ENCODE results near the gene HAUS1.

Gene HAUS1, protein sequence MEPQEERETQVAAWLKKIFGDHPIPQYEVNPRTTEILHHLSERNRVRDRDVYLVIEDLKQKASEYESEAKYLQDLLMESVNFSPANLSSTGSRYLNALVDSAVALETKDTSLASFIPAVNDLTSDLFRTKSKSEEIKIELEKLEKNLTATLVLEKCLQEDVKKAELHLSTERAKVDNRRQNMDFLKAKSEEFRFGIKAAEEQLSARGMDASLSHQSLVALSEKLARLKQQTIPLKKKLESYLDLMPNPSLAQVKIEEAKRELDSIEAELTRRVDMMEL

DNA sequence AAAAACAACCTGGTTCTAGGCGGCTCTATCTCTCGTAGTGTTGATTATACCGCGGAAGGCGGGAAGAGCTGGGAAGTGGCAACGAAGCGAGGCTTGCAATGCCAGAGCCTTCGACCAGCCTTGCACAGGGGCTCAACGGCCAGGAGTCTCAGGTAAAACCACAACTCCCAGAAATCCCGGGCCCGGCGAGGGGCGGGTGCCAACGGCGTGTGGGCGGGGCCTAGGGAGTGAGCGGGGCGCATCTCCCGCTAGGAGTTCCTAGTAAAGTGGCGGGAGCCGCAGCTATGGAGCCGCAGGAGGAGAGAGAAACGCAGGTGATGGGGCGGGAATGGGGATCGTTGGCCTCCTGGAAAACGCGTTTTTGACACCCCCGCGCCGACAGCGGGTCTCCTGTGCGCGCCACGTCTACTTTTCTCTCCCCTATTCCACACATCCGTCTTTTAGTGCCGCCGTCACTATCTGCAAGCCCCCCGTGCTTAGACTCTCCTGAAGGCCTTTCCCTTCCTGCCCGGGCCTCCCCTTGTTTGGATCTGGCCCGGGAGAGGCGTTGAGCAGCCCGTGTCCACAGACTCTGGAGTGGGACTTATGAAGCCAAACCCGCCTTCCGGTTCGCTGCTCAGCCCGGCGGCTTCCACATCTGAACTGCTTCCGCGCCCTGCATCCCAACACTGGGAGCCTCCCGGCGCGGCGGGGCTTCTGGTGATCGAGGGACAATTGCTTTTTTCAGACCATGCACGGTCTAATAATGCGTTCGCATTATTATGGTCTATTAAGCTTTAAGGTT lies at the start of gene HAUS1:
HAUS1 (plus strand) TSS at position 258 of the 784 bp plus-strand sequence; CDS start at position 285, 27 bp downstream.
- DNase-seq (ENCODE audit: low read depth): peak; percentile 83

DNA sequence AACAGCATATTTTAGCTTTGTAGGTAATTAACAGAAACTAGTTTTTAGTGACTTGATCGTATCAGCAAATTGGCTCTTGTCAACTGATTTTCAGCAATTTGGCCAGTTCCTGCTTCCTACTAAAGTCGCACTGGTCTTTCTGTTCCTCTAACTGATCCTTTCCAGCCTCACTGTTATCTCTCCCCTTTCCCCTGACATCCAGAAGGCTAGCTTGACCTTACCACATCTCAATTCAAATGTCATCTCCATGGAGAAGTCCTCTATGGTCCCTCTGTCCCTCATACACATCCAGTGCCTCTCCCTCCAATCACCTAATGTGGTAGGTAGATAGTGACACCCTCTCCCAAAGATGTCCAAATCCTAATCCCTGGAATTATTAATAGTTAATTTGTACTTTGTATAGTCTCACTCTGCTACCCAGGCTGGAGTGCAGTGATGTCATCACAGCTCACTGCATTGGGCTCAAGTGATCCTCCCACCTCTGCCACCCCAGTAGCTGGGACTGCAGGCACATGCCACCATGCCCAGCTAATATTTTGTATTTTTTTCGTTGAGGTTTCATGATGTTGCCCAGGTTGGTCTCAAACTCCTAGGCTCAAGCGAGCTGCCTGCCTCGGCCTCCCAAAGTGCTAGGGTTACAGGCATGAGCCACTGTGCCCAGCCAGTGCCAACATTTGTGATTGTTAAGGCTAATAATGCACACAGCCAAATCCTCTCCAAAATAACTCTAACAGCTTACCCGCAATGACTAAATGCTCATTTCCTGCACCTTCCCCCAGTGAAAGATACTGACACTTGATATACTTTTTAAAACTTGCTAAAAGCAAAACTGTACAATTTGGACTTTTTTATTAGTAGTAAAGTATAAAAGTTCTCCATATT lies 49.0 kb upstream of the HAUS1 start:
- no peak for DNase-seq (ENCODE audit: low read depth)

DNA sequence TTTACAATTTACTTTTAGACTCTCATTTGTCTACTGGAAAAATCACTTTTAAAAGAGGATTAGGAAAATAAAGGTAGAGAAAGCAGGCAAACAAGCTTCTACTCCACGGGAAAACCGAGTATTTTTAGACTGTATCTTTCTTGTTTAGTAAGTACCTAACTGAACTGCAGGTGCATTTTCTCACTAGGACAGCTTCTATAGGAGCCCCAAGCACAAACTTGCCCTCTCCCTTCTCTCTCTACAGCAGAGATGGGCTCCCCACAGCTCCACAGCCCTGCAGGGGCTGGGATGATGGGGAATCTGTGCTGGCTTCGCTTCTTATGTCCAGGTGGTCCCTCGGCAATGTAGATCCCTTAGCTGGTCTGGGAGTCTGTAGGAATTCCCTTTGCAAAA lies 48.4 kb upstream of the HAUS1 start:
- no peak for DNase-seq (ENCODE audit: low read depth)

DNA sequence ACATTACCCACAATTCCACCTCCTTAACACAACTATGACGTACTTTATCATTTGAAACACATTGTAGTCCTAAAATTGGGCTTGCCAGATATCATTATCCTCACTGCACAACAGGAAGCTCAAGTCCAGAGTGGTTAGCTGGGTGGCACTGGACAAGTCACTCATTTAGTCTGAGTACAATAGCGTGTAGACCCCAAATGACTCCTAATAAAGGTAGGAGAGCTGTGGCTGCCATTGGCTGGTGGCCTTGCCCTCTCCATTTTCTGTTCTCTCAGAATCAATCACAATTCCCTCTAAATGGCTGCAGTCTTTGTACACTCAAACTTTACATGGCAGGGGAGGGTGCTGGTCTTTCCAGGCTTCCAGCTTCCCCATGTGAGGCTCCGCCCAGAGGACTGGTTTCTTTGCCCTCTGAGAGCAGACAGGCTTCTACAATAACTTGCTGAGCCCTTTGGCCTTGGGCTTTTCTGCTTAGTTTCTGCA lies 43.8 kb upstream of the HAUS1 start:
- no peak for DNase-seq (ENCODE audit: low read depth)

DNA sequence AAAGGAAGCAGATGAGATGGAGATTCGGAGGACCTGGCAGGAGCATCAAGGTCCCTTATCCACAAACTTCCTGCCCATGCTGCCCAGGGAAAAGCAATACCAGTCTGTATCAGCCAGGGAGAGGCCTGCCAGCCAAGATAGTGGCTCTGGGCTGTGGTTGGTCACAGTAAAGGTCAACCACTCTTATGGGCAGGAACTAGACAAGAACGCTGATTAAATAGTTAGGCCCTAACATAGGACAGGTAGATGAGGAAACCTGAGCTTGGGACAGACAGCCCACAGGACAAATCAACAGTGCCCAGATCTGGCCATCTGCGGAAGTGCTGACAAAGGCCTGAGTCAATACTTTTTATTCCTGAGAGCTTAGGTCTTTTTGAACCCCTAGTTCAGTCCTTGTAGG lies 42.8 kb upstream of the HAUS1 start:
- no peak for DNase-seq (ENCODE audit: low read depth)

DNA sequence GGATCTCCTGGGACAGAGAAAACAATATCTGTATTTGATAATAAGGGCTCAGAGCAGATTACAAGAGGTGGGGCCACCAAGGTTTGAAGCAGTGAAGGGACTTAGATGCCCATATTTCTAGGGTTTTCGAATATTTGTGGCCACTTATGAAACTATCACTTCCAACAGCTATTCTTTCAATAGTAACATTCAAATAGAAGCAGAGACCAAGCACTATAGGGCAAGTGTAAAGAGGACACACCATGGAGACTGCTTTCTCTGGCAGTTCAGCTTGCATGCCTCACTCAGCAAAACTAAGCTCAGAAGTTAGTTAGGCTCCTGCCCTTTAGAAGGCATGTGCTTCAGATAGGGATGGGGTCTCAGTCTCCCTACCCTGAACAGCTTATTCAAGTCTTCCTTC lies 42.4 kb upstream of the HAUS1 start:
- DNase-seq (ENCODE audit: low read depth): no peak

DNA sequence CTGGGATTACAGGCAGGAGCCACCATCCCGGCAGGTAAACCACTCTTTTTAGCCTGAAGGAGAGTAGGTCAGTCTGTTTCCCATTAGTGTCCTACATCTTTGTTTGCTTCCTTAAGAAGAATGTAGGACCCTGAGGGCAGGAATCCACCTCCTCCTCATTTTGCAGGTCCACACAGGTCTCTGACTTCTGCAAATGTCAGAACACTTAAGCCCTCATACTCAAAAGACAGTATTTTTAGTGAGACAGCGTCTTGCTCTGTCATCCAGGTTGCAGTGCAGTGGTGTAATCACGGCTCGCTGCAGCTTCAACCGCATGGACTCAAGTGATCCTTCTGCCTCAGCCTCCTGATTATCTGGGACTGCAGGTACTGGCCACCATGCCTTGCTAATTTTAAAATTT lies 41.4 kb upstream of the HAUS1 start:
- no peak for DNase-seq (ENCODE audit: low read depth)

DNA sequence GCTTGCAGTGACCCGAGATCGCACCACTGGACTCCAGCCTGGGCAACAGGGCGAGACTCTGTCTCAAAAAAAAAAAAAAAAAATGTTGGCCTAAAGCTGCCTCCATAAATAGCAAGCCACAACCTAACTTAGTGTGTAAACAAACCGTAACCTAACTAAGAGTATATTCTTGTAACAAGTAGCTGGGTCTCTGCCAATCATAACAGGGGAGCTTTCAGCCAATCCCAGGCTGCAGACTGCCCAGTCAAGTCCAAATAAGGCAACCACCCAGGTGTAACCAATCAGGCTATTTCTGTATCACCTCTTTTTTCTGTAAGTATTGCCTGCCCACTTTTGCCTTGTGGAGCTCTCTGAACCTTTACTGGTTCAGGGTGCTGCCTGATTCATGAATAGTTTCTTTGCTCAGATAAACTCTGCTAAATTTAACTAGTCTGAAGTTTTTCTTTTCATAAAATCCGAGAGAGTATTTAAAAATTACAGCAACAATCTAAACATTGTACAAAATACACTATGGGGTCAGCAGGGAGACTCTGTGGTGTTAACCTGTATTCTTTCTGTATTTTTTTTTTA lies 36.7 kb upstream of the HAUS1 start:
- no peak for DNase-seq (ENCODE audit: low read depth)

DNA sequence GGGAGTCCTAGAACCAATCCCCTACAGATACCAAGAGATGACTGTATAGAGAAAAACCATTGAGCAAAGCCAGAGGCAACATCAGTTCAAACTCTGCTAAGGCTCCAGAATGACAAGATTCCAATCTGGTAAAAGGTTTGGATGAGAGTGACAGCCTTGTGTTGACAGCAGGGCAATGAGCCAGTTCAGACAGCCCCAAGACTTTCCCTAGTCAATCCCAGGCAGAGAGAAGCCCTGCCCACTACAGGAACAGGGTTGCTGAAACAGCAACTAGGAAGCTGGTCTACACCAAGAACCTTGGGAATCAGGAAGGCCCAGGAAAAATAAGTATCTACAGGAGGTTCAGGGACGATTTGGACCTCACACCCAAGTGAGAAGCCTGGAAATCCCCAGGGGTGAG lies 35.4 kb upstream of the HAUS1 start:
- DNase-seq (ENCODE audit: low read depth): no peak

DNA sequence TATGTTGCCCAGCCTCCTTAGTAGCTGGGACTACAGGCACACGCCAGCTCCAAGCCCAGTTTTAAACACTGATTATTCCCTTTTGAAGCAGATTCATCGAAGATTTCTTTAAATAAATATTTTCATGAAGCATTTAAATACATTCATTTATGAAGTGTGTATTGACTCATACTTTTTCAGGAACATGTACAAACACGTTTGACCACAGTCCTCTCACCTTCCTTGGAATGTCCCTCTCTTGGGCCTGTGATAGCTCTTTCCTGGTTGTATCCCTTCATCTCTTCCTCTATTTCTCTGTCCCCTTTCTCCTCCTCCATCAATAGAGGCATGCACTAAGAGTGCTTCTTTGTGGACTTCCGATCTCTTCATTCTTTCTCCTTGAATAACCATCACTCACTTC lies 34.7 kb upstream of the HAUS1 start:
- DNase-seq (ENCODE audit: low read depth): no peak

DNA sequence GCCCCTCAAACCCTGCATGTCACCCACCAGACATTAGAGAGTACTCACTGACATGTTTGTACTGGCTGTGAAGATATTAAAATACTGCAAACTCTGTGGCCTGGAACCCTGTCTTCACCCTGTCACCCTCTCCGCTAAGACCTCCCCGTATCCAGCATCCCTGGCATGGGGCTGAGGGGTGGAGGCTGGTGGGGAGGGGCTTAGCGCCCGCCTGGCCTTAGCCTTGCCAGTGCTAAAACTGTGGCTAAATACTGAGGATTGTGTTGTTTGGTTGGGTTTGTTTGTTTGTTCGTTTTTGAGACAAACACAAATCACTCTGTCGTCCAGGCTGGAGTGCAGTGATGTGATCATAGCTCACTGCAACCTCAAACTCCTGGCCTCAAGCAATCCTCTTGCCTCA lies 34.0 kb upstream of the HAUS1 start:
- no peak for DNase-seq (ENCODE audit: low read depth)

DNA sequence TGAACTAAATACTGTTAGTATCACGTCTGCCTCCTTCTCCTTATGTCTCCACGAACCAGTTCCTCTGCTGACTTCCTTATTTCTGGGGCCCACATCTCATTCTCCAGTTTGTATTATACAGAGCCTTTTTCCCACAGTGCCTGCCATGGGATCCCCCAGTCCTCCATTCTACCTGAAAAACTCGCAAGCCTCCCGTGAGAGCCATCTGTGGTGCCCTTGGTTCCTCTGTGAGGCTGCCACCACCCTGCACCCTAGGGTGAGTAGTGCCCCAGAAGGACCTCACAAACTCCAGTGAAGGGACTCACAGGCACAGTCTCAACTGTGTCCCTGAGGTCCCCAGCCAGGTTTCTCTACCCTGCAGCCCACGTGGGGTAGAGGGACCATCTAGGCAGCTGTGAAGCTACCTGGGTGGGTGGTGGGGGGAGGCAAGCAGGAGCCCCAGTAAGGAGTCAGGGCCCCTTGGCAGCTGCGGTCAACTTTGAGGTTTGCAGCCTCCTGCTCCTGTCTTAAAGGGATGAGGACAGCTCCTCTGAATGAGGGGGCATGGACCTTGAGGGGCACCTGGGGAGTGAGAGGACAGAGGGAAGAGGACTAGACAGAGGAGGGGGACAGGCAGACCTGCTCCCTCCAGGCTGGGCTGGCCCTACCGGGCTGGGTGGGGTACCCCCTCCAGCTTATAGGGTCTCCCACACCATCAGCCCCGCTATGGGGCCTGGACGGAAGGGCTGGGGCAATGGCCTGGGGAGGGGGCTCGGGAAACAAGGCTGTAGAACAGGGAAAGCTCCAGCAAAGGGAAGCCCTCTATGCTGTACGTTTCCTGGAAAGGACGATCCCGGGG lies 33.2 kb upstream of the HAUS1 start:
- no peak for DNase-seq (ENCODE audit: low read depth)

DNA sequence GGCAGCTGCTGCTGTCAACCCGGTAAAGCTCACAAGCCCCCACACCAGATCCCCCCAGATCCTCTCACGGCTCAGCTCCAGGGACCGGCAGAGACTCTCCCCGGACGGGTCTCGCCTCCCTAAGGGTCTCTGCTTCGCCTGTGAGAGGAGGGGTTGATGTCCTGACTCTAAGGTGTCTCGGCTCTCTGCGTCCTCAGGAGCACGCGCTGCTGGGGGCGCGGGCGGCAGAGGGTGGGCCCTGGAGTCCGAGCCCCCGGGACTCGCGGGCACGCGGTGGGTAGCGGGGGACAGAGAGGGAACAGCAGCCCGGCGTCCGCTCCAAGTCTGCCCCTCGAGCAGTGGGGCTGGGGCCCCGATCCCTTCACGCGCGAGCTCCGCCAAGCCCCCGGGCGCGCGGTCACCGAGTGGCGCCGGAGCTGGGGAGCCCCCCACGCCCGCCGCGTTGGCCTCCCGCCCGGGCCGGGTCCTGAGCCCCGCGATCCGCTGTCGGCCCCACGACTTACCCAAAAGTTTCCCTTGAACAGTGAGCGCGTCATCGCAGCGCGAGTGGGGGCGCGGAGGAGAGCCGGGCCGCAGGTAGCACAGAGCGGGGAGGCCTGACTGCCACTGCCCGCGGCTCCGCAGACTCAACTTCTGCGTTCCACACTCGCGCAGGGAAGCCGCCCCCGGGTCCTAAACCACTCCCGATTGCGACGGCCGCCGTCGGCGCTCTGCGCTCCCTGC lies 32.4 kb upstream of the HAUS1 start, which contains the start of gene PSTPIP2:
PSTPIP2 (minus strand) TSS at position 608 of the 723 bp plus-strand sequence; CDS start at position 536, 72 bp downstream.
- DNase-seq (ENCODE audit: low read depth): peak; percentile 47

DNA sequence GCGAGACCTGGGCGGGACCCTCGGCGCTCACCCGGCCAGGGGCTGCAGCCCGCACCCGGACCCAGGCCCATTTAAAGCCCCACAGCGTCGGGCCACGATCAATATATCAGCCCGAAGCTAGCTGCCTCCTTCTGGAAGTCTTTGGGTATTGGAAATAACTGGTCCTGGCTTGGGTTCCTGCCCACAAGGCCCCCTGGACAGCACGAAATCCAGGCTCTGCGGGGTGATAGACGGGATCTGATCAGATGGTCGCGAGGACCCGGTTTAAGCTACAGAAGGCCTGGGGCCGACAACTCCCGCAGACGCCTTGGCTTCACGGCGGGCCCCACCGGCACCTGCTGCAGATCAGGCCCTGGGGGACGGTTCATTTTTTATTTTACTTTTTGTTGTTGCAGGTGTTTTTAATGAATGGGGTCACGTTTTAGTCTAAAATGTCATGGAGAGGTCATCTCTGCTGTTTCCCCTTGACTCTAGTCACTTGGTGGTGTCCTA lies 31.8 kb upstream of the HAUS1 start:
- DNase-seq (ENCODE audit: low read depth): no peak

DNA sequence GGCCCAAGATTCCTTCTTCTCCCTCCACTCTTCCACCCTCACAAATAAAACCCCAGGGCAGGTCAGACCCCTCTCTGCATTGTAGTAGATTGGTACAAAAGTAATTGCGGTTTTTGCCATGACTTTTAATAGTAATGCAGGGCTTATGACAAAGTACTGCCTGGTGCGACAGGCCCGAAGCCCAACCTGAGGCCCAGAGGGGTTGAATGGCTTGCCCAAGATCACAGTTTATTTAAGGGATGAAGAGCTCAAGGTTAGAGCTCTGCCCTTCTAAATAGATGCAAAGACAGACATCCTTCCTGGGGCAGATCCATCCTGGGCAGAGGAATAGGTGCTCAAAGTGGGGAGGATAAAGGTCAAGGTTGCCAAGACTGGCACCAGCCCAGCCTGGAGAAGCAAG lies 31.2 kb upstream of the HAUS1 start:
- DNase-seq (ENCODE audit: low read depth): no peak

DNA sequence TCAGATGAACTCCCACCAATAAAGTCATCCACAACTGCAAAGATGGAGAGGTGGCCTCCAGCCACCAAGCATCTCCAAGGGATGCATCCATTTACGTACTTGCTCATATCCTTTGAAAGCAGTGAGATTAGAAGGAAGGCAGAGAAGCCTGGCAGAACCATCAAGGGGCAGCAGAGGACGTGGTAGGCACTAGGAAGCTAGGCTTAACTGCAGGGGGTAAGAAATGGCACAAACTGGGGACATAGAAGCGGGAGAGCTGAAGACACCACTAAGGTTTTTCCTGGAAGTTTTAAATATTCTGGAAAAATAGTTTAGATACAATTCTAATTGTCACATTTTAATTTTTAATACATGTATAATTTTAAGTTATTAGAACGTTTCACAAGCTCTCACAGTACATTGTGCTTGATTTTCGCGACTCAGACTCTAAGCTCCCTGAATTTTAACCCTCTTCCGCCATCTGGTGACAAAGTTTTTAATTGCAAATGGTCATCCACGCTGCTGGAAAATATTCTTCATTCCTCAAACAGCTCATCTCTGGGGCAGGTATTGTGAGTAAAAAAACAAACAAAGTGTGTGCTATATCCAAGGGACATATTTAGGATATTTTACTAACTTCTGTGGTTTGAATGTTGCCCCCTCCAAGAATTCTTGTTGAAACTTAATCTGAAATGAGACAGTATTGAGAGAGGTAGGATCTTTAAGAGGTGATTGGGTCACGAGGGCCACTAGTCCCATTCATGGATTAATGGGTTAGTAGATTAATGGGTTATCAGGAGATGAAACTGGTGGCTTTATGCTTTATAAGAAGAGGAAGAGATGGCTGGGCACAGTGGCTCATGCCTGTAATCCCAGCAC lies 30.5 kb upstream of the HAUS1 start:
- peak; percentile 60 for DNase-seq (ENCODE audit: low read depth)

DNA sequence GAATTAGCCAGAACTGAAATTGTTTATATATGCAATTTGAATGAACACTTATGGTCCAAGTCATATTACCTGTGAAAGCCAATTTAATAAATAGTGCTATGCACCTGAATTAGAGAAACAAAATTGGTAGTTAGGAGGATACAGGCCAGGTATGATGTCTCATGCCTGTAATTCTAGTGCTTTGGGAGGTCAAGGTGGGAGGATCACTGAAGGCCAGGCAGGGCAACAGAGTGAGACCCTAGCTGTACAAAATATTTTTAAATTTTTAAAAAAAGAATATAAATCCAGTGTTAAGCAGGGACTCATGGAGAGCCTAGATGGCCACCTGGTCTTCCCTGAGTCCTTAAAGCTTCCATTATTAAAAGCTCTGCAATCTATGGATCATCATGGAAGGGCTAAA lies 24.8 kb upstream of the HAUS1 start:
- DNase-seq (ENCODE audit: low read depth): no peak

DNA sequence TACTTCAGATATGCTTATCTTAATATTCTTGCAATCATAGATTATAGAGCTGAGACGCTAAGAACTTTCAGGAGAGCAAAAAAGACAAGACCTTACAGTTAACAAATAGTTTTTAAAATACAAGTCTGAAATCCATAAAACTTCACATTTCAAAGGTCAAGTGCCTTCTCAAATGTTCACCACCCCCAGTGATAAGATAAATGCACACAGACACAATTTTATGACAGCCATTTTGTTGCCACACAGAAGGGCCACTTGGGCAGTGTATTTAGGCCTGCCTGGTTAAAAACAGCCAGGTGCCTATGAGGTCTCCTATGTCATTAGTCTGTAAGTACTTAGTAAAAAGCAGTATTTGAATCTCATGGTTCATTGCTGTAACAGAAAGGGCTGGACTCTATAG lies 24.0 kb upstream of the HAUS1 start:
- DNase-seq (ENCODE audit: low read depth): no peak

DNA sequence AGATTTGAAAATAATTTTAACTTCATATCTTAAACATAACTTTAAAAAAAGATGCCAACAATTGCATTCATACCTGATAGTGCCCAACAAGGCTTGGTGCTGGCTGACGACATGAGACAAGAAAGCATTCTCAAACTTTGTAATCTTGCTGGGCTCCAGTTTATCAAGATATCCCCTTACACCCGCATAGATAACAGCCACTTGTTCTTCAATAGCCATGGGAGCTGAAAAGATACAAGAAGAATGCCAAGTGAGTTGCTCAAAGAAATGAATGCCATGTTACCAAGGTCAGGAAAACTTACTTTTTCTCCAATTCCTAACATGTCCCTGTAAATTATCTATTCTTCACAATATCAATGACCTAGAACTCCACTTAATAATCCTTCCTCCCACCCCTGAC lies 19.8 kb upstream of the HAUS1 start:
- no peak for DNase-seq (ENCODE audit: low read depth)
